NB4 (cell line): ENCODE data around the gene LAMA1.

Experiments
- DNase-seq: peaks from one replicate; pipeline ENCODE4 v3.0.0; 2010; ENCODE audit warnings: low read depth
- H3K4me3 ChIP-seq: one replicate; pipeline ENCODE4 v1.5.1; 2011; ENCODE audit warnings: mild to moderate bottlenecking, low read depth, low read length, moderate library complexity
- MYC ChIP-seq: IDR thresholded peaks from 2 replicates; pipeline ENCODE4 v1.6.1; 2011; ENCODE audit warnings: low read depth, low read length
- POLR2A ChIP-seq: IDR thresholded peaks from 2 replicates; pipeline ENCODE4 v1.6.1; 2011; ENCODE audit warnings: mild to moderate bottlenecking; ENCODE audit not compliant: insufficient read length; ENCODE audit errors: extremely low read depth
- TF ChIP-seq, protein P1 (sequence below): IDR thresholded peaks from one replicate; pipeline ENCODE4 v1.5.1; 2012; ENCODE audit warnings: low read depth, low read length
- TF ChIP-seq, protein P2 (sequence below): IDR thresholded peaks from 2 replicates; pipeline ENCODE4 v1.6.1; 2011; ENCODE audit warnings: low read depth, low read length

The LAMA1 gene

DNA sequence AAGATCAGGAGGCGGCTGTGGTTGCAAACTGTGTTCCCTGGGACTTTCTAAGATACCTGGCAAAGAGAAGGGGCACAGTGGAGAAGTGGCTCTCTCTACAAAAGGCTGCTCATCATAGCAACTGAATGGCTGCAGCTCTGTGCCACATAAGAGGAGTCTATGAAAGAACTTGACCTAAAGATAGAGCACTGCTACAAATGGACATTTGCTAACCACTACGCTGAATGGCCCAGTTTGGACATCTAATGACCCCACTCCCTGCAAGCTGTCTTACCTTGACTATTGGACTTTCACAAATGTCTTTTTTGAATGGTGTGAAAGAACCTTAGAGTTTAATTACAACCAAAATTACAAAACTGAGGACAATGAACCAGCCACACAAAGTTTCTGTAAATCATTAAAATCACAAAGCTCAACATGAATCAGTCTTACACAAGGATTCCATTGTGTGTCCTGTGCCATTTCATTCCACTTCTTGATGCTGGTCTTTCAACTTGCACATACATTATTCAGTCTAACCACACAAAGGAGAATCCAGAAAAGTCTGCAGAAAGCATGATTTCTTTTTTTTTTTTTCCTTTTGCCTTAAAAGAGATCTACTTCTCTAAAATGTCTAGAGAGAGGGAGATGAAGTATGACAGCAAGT is 154.0 kb downstream of the LAMA1 start:
- TF ChIP-seq, protein P1, sequence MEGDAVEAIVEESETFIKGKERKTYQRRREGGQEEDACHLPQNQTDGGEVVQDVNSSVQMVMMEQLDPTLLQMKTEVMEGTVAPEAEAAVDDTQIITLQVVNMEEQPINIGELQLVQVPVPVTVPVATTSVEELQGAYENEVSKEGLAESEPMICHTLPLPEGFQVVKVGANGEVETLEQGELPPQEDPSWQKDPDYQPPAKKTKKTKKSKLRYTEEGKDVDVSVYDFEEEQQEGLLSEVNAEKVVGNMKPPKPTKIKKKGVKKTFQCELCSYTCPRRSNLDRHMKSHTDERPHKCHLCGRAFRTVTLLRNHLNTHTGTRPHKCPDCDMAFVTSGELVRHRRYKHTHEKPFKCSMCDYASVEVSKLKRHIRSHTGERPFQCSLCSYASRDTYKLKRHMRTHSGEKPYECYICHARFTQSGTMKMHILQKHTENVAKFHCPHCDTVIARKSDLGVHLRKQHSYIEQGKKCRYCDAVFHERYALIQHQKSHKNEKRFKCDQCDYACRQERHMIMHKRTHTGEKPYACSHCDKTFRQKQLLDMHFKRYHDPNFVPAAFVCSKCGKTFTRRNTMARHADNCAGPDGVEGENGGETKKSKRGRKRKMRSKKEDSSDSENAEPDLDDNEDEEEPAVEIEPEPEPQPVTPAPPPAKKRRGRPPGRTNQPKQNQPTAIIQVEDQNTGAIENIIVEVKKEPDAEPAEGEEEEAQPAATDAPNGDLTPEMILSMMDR = no peak
- TF ChIP-seq, protein P2, sequence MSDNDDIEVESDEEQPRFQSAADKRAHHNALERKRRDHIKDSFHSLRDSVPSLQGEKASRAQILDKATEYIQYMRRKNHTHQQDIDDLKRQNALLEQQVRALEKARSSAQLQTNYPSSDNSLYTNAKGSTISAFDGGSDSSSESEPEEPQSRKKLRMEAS = no peak
- TF ChIP-seq POLR2A = no peak
- no peak for TF ChIP-seq MYC
- no peak for DNase-seq
- no peak overlapping the region for H3K4me3 ChIP-seq

DNA sequence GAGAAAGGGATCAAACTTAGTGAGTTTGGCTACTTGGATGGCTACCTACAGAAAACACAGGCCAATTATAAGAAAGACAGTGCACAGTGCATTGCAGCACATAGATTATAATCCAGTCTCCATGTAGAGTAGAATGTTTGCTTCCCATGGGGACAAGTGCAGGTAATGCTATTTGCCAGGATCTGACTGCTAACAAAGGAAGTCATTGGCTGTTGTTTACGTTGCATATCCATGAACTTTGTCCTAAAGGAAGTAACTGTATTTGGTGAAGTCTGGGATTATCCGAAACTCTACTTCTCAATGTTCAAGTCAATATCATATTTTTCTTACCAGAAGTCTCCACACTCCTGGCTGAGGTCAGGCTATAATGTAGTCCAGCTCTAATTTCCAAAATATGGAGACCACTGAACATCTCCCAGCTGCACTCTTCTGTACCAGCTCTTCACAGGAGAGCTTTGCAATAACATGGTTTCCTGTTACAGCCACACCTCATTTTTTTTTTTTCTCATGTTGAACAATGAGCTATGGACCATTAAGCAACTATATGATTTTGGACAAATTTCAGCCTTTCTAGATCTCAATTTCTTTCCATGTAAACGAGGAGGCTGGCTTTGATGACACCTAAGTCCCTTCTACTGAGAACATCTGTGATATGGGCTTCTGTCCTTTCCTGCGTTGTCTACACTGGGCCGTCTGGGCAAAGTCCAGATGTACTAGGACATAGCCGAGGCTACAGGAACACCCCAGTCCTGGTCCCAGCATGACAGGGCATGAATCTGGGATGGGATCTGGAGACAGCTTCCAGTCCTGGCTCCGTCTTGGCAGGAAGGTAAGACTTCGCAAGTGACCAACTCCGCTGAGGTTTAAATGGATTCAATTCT is 154.8 kb downstream of the LAMA1 start:
- H3K4me3 ChIP-seq = no peak overlapping the region
- DNase-seq = no peak
- TF ChIP-seq MYC (no peak), POLR2A (no peak)

DNA sequence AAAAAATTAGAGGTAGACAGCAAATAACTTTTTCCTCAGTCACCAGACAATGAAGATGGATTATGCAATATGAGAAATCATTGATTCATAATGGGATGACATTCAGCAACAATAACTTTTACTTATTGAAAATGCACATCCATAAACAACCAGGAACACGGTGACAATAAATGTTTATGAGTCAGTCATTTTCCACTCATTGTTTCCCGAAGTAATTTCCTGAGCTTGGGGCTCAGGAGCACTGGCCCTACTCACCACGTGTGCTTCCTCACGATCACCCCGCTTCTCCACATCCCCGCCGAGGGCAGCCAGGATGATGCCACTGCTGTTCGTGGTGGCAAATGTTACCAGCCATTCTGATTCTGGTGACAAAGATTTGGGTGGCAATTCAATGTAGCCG is 156.3 kb downstream of the LAMA1 start:
- no peak overlapping the region for H3K4me3 ChIP-seq
- TF ChIP-seq MYC (no peak), POLR2A (no peak)
- TF ChIP-seq, protein P2 = no peak
- TF ChIP-seq, protein P1 = no peak
- no peak for DNase-seq

DNA sequence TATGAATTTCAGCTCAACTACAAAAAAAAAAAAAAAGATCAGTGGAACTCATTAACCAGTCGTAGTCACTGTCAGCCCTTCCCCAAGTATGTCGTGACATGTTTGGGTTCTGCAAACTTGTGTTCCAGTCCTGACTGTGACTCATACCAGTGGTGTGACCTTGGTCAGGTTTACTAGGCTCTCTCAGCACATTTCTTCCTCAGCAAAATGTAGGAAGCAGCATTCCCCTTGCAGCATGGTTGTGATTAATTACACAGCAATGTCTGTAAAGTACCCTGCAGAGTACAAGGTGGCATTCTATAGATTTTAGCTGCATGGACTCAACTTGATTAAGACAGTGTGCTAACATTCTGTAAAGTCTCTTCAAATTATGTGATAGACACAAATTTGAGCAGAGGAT is 156.9 kb downstream of the LAMA1 start:
- TF ChIP-seq POLR2A (no peak), MYC (no peak)
- TF ChIP-seq, protein P1 = no peak
- TF ChIP-seq, protein P2 = no peak
- H3K4me3 ChIP-seq = no peak overlapping the region
- no peak for DNase-seq

DNA sequence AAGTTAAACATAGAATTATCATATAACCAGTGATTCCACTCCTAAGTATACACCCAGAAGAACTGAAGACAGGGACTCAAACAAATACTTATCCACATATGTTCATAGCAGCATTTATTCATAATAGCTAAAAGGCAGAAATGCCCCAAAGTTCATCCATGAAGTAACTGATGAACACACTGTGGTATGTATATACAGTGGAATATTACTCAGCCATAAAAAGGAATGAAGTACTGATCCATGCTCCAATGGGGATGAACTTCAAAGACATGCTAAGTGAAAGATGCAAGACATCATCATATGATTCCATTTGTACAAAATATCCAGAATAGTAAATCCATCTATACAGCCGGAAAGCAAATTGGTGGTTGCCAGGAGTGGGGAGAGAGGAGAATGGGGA is 157.5 kb downstream of the LAMA1 start:
- TF ChIP-seq, protein P2 = no peak
- TF ChIP-seq MYC = no peak
- no peak for TF ChIP-seq POLR2A
- TF ChIP-seq, protein P1 = no peak
- DNase-seq = no peak
- no peak overlapping the region for H3K4me3 ChIP-seq

DNA sequence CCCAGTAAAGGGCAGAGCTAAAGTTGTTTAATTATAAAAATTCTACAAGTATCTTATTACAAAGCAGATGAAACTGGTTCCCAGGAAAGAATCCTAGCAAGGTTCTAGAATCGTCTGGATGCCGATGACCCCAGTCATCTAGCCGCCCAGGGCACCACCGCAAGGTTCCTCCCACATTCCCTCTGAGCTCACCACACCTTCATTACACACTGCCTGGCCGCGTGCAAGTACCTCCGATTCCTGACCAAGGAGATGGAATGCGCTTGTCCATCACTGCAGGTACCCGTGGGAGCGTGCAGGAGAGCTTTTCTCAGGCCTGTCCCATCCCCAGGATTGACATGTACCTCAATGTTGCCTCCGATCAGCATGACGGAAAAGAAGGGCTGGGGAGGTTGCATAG is 158.5 kb downstream of the LAMA1 start:
- TF ChIP-seq POLR2A = no peak
- no peak for TF ChIP-seq MYC
- TF ChIP-seq, protein P2 = no peak
- no peak for DNase-seq
- H3K4me3 ChIP-seq = no peak overlapping the region
